ENCODE data around the gene ECSIT. TPM values are rescaled to one million over a fixed set of nuclear protein-coding genes. Genes with fewer than 3 reads are reported as not detected.

Gene ECSIT
- total RNA-seq, 1 experiment from 2014 or later, result 52.8 TPM

DNA sequence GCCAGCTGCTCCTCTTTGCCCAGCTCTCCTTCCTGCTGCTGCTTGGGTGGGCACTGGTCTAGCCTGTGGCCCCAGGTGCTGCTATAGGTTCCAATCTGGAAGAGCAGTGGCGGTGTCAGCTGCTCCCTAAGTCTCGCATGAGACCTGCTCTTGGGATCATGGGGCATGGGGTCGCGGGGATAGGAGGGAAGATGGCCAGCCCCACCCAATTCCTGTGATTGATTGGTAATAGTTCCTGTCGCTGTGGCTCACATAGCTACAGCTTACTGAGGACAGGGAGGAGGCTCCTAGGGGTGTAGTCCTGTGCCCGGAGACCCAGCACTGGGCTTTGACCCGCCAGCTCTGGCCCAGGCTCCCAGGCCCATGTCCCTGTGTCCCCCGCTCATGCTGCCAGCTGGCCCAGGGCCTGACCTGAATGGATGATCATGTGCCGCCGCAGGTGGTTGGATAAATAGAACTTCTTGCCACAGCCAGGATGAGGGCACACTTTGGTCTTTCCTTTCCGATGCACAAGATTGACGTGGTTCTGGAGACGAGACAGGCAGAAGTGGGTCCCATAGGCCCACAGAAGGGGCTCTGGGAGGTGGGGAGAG, 43.6 kb downstream of the ECSIT start:
- Histone ChIP-seq H3K4me1 (ENCODE audit: control insufficient read depth in 1 of 2, insufficient read depth in 2 of 2, low read length in 2 of 2) (peaks cover 0 to 3% of the 10 kb centered on the region in 2 experiments; a peak in 1 of 4 replicates), H3K9me2 (ENCODE audit: insufficient read depth) (no peaks in the 10 kb centered on the region), H4K20me1 (ENCODE audit: insufficient read depth) (no peaks in the 10 kb centered on the region), H3K79me2 (ENCODE audit: insufficient read depth, low read length) (no peaks in the 10 kb centered on the region), H3K27me3 (ENCODE audit: insufficient read depth, low read length) (no peaks in the 10 kb centered on the region), H3K9ac (ENCODE audit: low read length) (no peak overlapping the region), H3K9me3 (ENCODE audit: control insufficient read depth in 1 of 2, insufficient read depth in 1 of 2, low read depth in 1 of 2, low read length in 2 of 2) (no peaks in the 10 kb centered on the region), H3K36me3 (ENCODE audit: control insufficient read depth in 1 of 2, insufficient read depth in 2 of 2, low read length in 2 of 2) (no peaks in the 10 kb centered on the region), H3K27ac (ENCODE audit: low read depth, low read length) (no peak overlapping the region), H3K4me3 (replicated peaks in 1 of 2; ENCODE audit: low read depth in 1 of 2, low read length in 2 of 2) (no peak overlapping the region), H2AFZ (ENCODE audit: low read depth, low read length, poor library complexity, severe bottlenecking) (no peak overlapping the region), H3K4me2 (ENCODE audit: low read length) (no peak overlapping the region)
- ChIA-PET CTCF (interaction anchor here (1.2 to 1.4 kb wide), 2 partner anchors 104 to 108 kb away, joined by 3 read pairs; no protein-coding TSS in a partner anchor), POLR2A (no interaction called here), RAD21 (ENCODE audit: low non-redundant PET in 1 of 2, low total read pairs in 2 of 2, uncharacterized antibody in 2 of 2, unreplicated experiment in 2 of 2) (no interaction called here)
- intact Hi-C loops (cut with micrococcal nuclease), result no loop called here
- DNase-seq (ENCODE audit: low read depth, low spot score) (no peak), ATAC-seq (no peak)
- TSS peak; percentile 49 for BruUV-seq (replicated peaks)
- TF ChIP-seq JUND (IDR thresholded peaks at IDR 0.05), result no peak
- TF ChIP-seq ELF1 (IDR thresholded peaks at IDR 0.05; ENCODE audit: borderline replicate concordance, low read depth), result no peak
- TF ChIP-seq POLR2A (IDR thresholded peaks at IDR 0.05; ENCODE audit: borderline replicate concordance, extremely low read depth, insufficient read depth, insufficient read length), result no peak
- TF ChIP-seq CEBPB (IDR thresholded peaks at IDR 0.05; ENCODE audit: low read depth), result no peak
- TF ChIP-seq, protein P1, sequence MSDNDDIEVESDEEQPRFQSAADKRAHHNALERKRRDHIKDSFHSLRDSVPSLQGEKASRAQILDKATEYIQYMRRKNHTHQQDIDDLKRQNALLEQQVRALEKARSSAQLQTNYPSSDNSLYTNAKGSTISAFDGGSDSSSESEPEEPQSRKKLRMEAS (IDR thresholded peaks at IDR 0.05), result no peak
- TF ChIP-seq EGR1 (IDR thresholded peaks at IDR 0.05; ENCODE audit: low read depth), result no peak
- TF ChIP-seq EZH2 (IDR thresholded peaks at IDR 0.05), result no peak
- TF ChIP-seq ZNF274 (IDR thresholded peaks at IDR 0.05; ENCODE audit: low read depth, low read length), result no peak
- no peak for TF ChIP-seq EZH2phosphoT487 (IDR thresholded peaks at IDR 0.05; ENCODE audit: borderline replicate concordance)
- no peak for TF ChIP-seq ZFX (IDR thresholded peaks at IDR 0.05)
- TF ChIP-seq, protein P2, sequence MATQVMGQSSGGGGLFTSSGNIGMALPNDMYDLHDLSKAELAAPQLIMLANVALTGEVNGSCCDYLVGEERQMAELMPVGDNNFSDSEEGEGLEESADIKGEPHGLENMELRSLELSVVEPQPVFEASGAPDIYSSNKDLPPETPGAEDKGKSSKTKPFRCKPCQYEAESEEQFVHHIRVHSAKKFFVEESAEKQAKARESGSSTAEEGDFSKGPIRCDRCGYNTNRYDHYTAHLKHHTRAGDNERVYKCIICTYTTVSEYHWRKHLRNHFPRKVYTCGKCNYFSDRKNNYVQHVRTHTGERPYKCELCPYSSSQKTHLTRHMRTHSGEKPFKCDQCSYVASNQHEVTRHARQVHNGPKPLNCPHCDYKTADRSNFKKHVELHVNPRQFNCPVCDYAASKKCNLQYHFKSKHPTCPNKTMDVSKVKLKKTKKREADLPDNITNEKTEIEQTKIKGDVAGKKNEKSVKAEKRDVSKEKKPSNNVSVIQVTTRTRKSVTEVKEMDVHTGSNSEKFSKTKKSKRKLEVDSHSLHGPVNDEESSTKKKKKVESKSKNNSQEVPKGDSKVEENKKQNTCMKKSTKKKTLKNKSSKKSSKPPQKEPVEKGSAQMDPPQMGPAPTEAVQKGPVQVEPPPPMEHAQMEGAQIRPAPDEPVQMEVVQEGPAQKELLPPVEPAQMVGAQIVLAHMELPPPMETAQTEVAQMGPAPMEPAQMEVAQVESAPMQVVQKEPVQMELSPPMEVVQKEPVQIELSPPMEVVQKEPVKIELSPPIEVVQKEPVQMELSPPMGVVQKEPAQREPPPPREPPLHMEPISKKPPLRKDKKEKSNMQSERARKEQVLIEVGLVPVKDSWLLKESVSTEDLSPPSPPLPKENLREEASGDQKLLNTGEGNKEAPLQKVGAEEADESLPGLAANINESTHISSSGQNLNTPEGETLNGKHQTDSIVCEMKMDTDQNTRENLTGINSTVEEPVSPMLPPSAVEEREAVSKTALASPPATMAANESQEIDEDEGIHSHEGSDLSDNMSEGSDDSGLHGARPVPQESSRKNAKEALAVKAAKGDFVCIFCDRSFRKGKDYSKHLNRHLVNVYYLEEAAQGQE (IDR thresholded peaks at IDR 0.05; ENCODE audit: low read depth), result no peak
- no peak for TF ChIP-seq SRF (IDR thresholded peaks at IDR 0.05; ENCODE audit: low read depth)
- TF ChIP-seq, protein P3, sequence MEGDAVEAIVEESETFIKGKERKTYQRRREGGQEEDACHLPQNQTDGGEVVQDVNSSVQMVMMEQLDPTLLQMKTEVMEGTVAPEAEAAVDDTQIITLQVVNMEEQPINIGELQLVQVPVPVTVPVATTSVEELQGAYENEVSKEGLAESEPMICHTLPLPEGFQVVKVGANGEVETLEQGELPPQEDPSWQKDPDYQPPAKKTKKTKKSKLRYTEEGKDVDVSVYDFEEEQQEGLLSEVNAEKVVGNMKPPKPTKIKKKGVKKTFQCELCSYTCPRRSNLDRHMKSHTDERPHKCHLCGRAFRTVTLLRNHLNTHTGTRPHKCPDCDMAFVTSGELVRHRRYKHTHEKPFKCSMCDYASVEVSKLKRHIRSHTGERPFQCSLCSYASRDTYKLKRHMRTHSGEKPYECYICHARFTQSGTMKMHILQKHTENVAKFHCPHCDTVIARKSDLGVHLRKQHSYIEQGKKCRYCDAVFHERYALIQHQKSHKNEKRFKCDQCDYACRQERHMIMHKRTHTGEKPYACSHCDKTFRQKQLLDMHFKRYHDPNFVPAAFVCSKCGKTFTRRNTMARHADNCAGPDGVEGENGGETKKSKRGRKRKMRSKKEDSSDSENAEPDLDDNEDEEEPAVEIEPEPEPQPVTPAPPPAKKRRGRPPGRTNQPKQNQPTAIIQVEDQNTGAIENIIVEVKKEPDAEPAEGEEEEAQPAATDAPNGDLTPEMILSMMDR (IDR thresholded peaks at IDR 0.05 in 2 of 3, conservative IDR thresholded peaks at IDR 0.05 in 1 of 3; ENCODE audit: borderline replicate concordance in 1 of 3, insufficient read depth in 1 of 3, low read depth in 2 of 3, low read length in 2 of 3), result no peak
- TF ChIP-seq, protein P4, sequence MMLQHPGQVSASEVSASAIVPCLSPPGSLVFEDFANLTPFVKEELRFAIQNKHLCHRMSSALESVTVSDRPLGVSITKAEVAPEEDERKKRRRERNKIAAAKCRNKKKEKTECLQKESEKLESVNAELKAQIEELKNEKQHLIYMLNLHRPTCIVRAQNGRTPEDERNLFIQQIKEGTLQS (IDR thresholded peaks at IDR 0.05), result no peak
- no peak for TF ChIP-seq RAD21 (IDR thresholded peaks at IDR 0.05; ENCODE audit: low read depth)
- no peak for TF ChIP-seq FOSL1 (IDR thresholded peaks at IDR 0.05; ENCODE audit: low read depth)
- TF ChIP-seq, protein P5, sequence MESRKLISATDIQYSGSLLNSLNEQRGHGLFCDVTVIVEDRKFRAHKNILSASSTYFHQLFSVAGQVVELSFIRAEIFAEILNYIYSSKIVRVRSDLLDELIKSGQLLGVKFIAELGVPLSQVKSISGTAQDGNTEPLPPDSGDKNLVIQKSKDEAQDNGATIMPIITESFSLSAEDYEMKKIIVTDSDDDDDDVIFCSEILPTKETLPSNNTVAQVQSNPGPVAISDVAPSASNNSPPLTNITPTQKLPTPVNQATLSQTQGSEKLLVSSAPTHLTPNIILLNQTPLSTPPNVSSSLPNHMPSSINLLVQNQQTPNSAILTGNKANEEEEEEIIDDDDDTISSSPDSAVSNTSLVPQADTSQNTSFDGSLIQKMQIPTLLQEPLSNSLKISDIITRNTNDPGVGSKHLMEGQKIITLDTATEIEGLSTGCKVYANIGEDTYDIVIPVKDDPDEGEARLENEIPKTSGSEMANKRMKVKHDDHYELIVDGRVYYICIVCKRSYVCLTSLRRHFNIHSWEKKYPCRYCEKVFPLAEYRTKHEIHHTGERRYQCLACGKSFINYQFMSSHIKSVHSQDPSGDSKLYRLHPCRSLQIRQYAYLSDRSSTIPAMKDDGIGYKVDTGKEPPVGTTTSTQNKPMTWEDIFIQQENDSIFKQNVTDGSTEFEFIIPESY (IDR thresholded peaks at IDR 0.05; ENCODE audit: extremely low read depth, insufficient replicate concordance, low read length), result no peak
- TF ChIP-seq SP1 (IDR thresholded peaks at IDR 0.05; ENCODE audit: low read depth), result no peak
- no peak for TF ChIP-seq YY1 (IDR thresholded peaks at IDR 0.05; ENCODE audit: extremely low read depth, insufficient replicate concordance, low read depth, low read length)
